GM12873 (cell line): ENCODE data around the gene IFNG.

ENCODE experiments used
- TF ChIP-seq, protein P1 (sequence below): IDR thresholded peaks from 2 replicates; pipeline ENCODE4 v1.5.1; 2012; ENCODE audit warnings: low read depth, mild to moderate bottlenecking, moderate library complexity, low read length, control low read depth; ENCODE audit not compliant: insufficient read depth; ENCODE audit errors: missing control alignments

IFNG gene

DNA sequence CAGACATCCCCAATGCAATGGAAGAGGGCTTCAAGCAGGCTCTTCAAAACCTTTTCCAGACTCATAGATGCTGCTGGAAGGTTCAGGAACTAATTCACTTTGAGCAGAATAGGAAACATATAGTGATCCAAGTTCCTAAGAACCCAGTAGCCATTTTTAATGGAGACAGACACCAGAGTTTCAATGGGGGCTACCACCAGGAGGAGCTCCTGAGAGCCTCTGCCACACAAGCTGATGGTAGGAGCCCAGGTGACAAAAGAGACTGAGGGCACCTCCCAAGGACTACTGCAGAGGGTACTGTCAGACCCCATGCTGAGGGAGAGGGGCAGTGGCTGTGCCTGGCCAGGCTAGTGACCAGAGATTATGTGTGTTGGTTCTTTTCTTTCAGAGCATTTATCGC is 45.9 kb downstream of the IFNG start:
- TF ChIP-seq, protein P1, sequence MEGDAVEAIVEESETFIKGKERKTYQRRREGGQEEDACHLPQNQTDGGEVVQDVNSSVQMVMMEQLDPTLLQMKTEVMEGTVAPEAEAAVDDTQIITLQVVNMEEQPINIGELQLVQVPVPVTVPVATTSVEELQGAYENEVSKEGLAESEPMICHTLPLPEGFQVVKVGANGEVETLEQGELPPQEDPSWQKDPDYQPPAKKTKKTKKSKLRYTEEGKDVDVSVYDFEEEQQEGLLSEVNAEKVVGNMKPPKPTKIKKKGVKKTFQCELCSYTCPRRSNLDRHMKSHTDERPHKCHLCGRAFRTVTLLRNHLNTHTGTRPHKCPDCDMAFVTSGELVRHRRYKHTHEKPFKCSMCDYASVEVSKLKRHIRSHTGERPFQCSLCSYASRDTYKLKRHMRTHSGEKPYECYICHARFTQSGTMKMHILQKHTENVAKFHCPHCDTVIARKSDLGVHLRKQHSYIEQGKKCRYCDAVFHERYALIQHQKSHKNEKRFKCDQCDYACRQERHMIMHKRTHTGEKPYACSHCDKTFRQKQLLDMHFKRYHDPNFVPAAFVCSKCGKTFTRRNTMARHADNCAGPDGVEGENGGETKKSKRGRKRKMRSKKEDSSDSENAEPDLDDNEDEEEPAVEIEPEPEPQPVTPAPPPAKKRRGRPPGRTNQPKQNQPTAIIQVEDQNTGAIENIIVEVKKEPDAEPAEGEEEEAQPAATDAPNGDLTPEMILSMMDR, result peak; percentile 74

DNA sequence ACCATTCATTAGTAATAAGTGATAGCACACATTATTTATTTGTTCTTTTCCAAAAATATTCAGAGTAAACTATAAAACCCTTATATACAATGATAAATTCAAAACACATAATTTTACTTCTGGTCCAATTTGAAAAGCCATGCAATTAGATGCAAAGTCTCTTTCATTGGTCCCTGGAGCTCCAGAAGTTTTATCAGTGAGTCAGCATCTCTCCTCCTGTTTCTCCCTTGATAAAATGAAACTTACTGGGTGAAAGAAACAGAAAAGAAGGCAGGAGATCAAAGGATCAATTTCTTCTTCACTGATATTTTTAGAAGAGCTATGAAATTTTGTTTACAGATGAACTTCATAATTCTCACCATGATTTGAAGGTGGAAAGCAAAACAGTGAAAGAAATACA is 47.5 kb downstream of the IFNG start:
- TF ChIP-seq, protein P1, result no peak

DNA sequence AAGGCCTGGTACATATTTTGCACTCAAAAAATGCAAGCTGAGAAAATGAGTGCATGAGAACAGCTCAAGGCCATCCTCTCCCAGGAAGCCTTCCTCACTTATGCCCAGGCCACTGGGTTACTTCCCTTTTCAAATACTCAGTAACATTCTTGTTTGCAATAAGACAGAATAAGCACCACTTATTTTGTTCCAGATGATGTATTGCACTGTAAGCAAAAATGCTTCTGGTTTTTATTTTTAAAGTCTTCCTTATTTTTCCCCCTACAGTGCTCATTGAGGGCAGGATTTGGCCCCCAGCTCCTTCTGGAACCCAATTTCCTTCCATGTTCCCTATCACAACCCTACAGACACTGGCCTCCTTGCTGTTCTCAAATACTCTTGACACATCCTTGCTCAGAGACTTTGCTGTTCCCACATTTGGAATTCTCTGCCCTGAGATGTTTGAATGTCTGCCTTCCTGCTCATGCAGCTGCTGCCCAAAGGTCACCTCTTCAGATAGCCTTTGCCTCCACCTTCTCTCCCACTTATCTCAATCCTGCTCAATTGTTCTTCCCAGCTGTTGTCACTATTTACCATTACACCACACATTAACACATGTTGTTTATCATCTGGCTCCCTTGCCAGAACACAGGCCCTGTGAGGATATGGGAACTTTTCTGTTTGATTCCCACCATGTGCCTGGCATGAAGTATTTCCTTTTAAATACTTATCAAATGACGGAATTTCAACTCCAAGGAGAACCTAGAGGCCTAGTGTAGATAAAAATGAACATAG is 49.9 kb downstream of the IFNG start:
- TF ChIP-seq, protein P1, result no peak

DNA sequence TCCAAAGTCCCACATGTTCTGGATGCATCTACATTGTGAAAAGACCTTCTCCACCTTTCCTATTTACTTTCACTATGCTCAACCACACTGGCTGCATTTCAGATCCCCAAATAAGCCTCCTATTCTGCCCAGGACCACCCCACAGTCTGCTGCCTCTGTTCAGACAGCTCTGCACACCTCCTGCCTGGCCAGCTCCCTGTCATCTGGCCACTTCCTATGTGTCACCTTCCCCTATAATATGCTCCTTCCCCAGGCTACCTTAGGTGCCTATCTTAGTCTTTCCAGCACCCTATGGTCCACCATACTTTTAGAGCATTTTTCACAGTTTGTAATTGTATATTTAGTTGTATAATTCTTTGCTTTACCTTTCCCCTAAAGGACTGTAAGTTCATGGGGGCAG is 50.5 kb downstream of the IFNG start:
- TF ChIP-seq, protein P1, result no peak

DNA sequence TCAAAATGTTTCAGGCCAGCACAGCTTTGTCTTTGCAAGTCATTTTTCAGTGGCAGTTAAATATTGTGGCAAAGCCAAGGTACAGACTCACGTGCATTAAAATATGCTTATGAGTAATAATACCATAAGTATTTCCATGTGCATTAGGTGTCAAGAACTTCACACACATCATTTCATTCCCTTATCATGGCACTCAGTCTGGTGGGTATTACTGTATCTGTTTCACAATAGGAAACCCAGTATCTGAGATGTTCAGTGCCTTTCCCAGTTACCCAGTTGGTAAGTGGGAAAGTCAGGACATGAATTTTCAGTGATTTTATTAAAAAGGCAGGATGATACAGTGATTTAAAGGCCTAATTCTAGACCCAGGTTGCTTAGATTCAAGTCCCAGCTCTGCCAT is 52.9 kb downstream of the IFNG start:
- TF ChIP-seq, protein P1, result no peak

DNA sequence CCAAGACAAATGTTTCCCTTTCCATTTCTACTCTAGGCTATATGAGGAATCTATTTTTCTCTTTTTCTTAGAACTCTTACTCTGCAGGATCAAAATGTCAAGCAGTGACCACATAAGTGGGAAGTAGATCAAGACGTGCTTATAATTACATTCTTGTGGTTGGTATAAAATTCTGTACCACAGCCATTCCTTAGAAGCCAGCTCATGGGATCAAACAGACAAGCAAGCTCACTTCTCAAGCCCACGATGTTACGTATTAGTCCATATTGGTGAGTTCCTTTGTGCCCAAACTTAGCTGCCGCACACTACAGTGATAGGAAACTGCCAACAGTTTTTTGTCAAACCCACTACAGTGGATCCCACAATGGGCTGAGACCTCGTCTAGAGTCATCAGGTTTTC is 53.4 kb downstream of the IFNG start:
- TF ChIP-seq, protein P1, result no peak
